SK-N-SH (cell line): ENCODE measurements around the gene CCDC174. TPM values are rescaled to one million over a fixed set of nuclear protein-coding genes. Genes with fewer than 3 reads are reported as not detected.

Experiments used
- CTCF ChIA-PET: fragments of 300-600, 350-600 bp; formaldehyde crosslinking; extraction: SDS; loops from one replicate; lab custom pipeline; 2021; lab: Yijun Ruan, JAX
- POLR2A ChIA-PET: fragments of 350-600 bp; sonication (Branson Sonifier 250); formaldehyde crosslinking; extraction: SDS; loops from one replicate; lab custom pipeline; 2020; ENCODE audit warnings: antibody characterized with exemption, inconsistent platforms; lab: Yijun Ruan, JAX
- DNase-seq: peaks from one replicate; pipeline ENCODE4 v3.0.0; 2012
- H2AFZ ChIP-seq: fragments of 200-600 bp; sonication (generic); 2 replicates; pipeline ENCODE4 v1.8.1; 2016; ENCODE audit warnings: antibody characterized with exemption, mild to moderate bottlenecking, low read depth
- H3F3A ChIP-seq: fragments of 200-600 bp; sonication (generic); replicated peaks from 2 replicates; pipeline ENCODE3; 2016; ENCODE audit warnings: antibody characterized with exemption, mild to moderate bottlenecking; ENCODE audit not compliant: insufficient read depth
- H3K27ac ChIP-seq, 2 experiments: fragments of 200-500 bp in 1 of 2; fragments of 200-600 bp in 1 of 2; sonication (Bioruptor generic) in 1 of 2; sonication (generic), shearing (Covaris generic) in 1 of 2; 2 replicates each; pipeline versions ENCODE4 v1.5.1 to v1.6.1; 2014 to 2016; ENCODE audit warnings: low read depth in 2 of 2, inconsistent platforms in 1 of 2, low read length in 1 of 2, mild to moderate bottlenecking in 1 of 2, mixed read lengths in 1 of 2
- H3K27me3 ChIP-seq: fragments of 200-600 bp; sonication (generic), shearing (Covaris generic); 2 replicates; pipeline ENCODE4 v1.6.1; 2016; ENCODE audit warnings: mixed run types; ENCODE audit not compliant: insufficient read depth
- H3K36me3 ChIP-seq, 2 experiments: fragments of 200-500 bp in 1 of 2; fragments of 200-600 bp in 1 of 2; sonication (Bioruptor generic) in 1 of 2; sonication (generic) in 1 of 2; replicated peaks in 1 of 2; 2 replicates each; pipeline versions ENCODE3 to v1.5.1; 2014 to 2016; ENCODE audit warnings: low read length in 1 of 2, mild to moderate bottlenecking in 1 of 2; ENCODE audit not compliant: insufficient read depth in 2 of 2, control insufficient read depth in 1 of 2
- H3K4me1 ChIP-seq, 2 experiments: fragments of 200-500 bp in 1 of 2; fragments of 200-600 bp in 1 of 2; sonication (Bioruptor generic) in 1 of 2; sonication (generic), shearing (Covaris generic) in 1 of 2; 2 replicates each; pipeline versions ENCODE4 v1.5.1 to v1.6.1; 2014 to 2016; ENCODE audit warnings: low read depth in 1 of 2, low read length in 1 of 2, mixed run types in 1 of 2; ENCODE audit not compliant: insufficient read depth in 2 of 2, control insufficient read depth in 1 of 2
- H3K4me2 ChIP-seq: fragments of 200-600 bp; sonication (generic), shearing (Covaris generic); 2 replicates; pipeline ENCODE4 v1.6.1; 2017; ENCODE audit warnings: mixed run types
- H3K4me3 ChIP-seq, 2 experiments: fragments of 200-500 bp in 1 of 2; fragments of 200-600 bp in 1 of 2; sonication (Bioruptor generic) in 1 of 2; sonication (generic), shearing (Covaris generic) in 1 of 2; 2 replicates each; pipeline versions ENCODE4 v1.5.1 to v1.8.1; 2014 to 2016; ENCODE audit warnings: low read depth in 2 of 2, inconsistent platforms in 1 of 2, low read length in 1 of 2, mild to moderate bottlenecking in 1 of 2, mixed read lengths in 1 of 2, moderate library complexity in 1 of 2
- H3K79me2 ChIP-seq: fragments of 200-600 bp; sonication (generic); 2 replicates; pipeline ENCODE4 v1.8.1; 2017; ENCODE audit warnings: mild to moderate bottlenecking; ENCODE audit not compliant: insufficient read depth
- H3K9ac ChIP-seq: fragments of 200-600 bp; sonication (generic); 2 replicates; pipeline ENCODE4 v1.6.1; 2017; ENCODE audit warnings: mixed run types
- H3K9me2 ChIP-seq: fragments of 200-600 bp; sonication (generic); 2 replicates; pipeline ENCODE4 v1.6.1; 2017; ENCODE audit warnings: mixed run types
- H3K9me3 ChIP-seq: fragments of 200-600 bp; sonication (generic); 2 replicates; pipeline ENCODE4 v1.6.1; 2017; ENCODE audit warnings: mixed run types, mild to moderate bottlenecking, moderate library complexity
- H4K20me1 ChIP-seq: fragments of 200-600 bp; sonication (generic); 2 replicates; pipeline ENCODE4 v1.6.1; 2017; ENCODE audit warnings: mild to moderate bottlenecking, mixed run types; ENCODE audit not compliant: insufficient read depth
- CTCF ChIP-seq: fragments of 200-600 bp; sonication (generic); IDR thresholded peaks from 2 replicates; pipeline ENCODE4 v1.6.1; 2017; ENCODE audit warnings: antibody characterized with exemption, mild to moderate bottlenecking, moderate library complexity
- EP300 ChIP-seq, 2 experiments: IDR thresholded peaks; 2 replicates each; pipeline versions ENCODE4 v1.4.0 to v1.6.1; 2012; ENCODE audit warnings: borderline replicate concordance in 1 of 2, low read depth in 1 of 2, low read length in 1 of 2
- EZH2phosphoT487 ChIP-seq: fragments of 200-600 bp; sonication (generic); IDR thresholded peaks from 2 replicates; pipeline ENCODE4 v1.6.1; 2017; ENCODE audit warnings: low read depth, mixed run types, mild to moderate bottlenecking, antibody characterized with exemption, moderate library complexity, borderline replicate concordance
- FOSL2 ChIP-seq: IDR thresholded peaks from 2 replicates; pipeline ENCODE4 v1.4.0; 2012; ENCODE audit warnings: low read depth, mild to moderate bottlenecking, moderate library complexity, borderline replicate concordance
- FOXM1 ChIP-seq: IDR thresholded peaks from 2 replicates; pipeline ENCODE4 v1.4.0; 2012; ENCODE audit warnings: low read depth, mild to moderate bottlenecking
- GATA2 ChIP-seq: sonication (generic); formaldehyde crosslinking; IDR thresholded peaks from 2 replicates; pipeline ENCODE4 v1.5.0; 2020; ENCODE audit warnings: mild to moderate bottlenecking, missing genetic modification reagents
- JUND ChIP-seq: IDR thresholded peaks from 2 replicates; pipeline ENCODE4 v1.4.0; 2012
- NRF1 ChIP-seq: IDR thresholded peaks from 2 replicates; pipeline ENCODE4 v1.6.1; 2012; ENCODE audit warnings: low read depth, mild to moderate bottlenecking, low read length
- PBX3 ChIP-seq: IDR thresholded peaks from 2 replicates; pipeline ENCODE4; 2012
- RAD21 ChIP-seq: IDR thresholded peaks from 2 replicates; pipeline ENCODE4 v1.6.1; 2012; ENCODE audit warnings: mild to moderate bottlenecking, low read length
- TAF1 ChIP-seq: IDR thresholded peaks from 2 replicates; pipeline ENCODE4 v1.6.1; 2012; ENCODE audit warnings: low read depth, mild to moderate bottlenecking, low read length, moderate library complexity, borderline replicate concordance
- USF1 ChIP-seq: IDR thresholded peaks from 2 replicates; pipeline ENCODE4 v1.4.0; 2012; ENCODE audit warnings: low read depth, borderline replicate concordance
- YY1 ChIP-seq: IDR thresholded peaks from 2 replicates; pipeline ENCODE4 v1.4.0; 2012; ENCODE audit warnings: low read depth, mild to moderate bottlenecking
- WGBS: methylation state at CpG from one replicate; pipeline ENCODE4 v1.1.6; 2017; ENCODE audit warnings: low lambda C conversion rate; 5-methylcytosine and 5-hydroxymethylcytosine counted together
- polyA plus RNA-seq, 3 experiments: library from polyadenylated mRNA; depleted of rRNA; stranded (reverse); fragments of >200 nt; gene quantifications; 2 replicates each; pipeline ENCODE4 v1.2.3, GENCODE V29; 2012
- TF ChIP-seq, protein P1 (sequence below): fragments of 150-350 bp; IDR thresholded peaks from 2 replicates; pipeline ENCODE4 v1.6.1; 2017; ENCODE audit warnings: antibody characterized with exemption, low read length, low read depth, borderline replicate concordance
- TF ChIP-seq, protein P2 (sequence below): IDR thresholded peaks from 2 replicates; pipeline ENCODE4 v1.4.0; 2012; ENCODE audit warnings: low read depth
- TF ChIP-seq, protein P3 (sequence below): IDR thresholded peaks from 2 replicates; pipeline ENCODE4 v1.4.0; 2012; ENCODE audit warnings: low read depth, borderline replicate concordance
- TF ChIP-seq, protein P4 (sequence below): fragments of 150-350 bp; IDR thresholded peaks from 2 replicates; pipeline ENCODE4 v1.6.1; 2016; ENCODE audit warnings: mild to moderate bottlenecking, low read depth, low read length

The CCDC174 gene
- polyA plus RNA-seq, 1 of the 3 experiments (the other 2 are of a cell fraction): 6.6 TPM

DNA sequence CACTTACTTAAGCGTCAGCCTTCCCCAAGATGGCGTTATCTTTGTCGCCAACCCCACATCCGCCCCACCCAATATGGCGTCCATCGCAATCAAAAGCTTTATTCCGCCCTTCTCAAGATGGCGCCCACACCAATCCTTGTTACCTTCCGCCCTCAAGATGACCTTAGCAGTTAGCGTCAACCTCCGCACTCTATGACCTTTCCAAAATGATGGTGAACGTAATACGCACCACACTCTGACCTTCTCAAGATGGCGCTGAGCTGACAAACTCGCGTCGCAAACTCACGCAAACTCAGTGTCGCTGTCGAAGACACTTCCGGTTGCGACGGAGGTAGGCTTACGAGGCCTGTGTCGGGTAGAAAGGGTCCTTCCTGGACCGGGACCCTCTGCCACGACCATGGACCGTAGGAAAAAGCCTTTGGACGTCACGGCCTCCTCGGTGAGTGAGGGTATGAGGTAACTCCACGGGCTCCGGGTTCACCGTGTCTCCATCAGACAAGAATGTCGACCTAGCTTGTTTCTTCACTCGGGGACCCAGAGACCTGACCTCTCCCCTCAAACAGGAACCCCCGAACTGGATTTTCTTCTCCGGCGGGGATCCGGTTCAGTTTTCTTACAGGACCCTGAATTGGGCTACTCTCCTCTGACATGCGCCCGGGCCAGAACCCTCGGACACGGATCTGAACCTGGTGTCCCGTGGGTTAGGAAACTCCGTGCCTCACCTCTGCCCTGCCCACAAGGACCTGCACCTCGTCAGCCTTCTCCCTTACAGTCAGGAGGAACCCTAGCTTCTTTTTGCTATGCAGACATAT lies at the start of gene CCDC174 (continued):
- TF ChIP-seq, protein P1, sequence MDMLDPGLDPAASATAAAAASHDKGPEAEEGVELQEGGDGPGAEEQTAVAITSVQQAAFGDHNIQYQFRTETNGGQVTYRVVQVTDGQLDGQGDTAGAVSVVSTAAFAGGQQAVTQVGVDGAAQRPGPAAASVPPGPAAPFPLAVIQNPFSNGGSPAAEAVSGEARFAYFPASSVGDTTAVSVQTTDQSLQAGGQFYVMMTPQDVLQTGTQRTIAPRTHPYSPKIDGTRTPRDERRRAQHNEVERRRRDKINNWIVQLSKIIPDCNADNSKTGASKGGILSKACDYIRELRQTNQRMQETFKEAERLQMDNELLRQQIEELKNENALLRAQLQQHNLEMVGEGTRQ: no peak
- peak; percentile 80 for TF ChIP-seq NRF1
- TF ChIP-seq, protein P2, sequence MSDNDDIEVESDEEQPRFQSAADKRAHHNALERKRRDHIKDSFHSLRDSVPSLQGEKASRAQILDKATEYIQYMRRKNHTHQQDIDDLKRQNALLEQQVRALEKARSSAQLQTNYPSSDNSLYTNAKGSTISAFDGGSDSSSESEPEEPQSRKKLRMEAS: 0 out of 2 replicates have a peak, but pooled peaks have one; percentile 20
- TF ChIP-seq, protein P3, sequence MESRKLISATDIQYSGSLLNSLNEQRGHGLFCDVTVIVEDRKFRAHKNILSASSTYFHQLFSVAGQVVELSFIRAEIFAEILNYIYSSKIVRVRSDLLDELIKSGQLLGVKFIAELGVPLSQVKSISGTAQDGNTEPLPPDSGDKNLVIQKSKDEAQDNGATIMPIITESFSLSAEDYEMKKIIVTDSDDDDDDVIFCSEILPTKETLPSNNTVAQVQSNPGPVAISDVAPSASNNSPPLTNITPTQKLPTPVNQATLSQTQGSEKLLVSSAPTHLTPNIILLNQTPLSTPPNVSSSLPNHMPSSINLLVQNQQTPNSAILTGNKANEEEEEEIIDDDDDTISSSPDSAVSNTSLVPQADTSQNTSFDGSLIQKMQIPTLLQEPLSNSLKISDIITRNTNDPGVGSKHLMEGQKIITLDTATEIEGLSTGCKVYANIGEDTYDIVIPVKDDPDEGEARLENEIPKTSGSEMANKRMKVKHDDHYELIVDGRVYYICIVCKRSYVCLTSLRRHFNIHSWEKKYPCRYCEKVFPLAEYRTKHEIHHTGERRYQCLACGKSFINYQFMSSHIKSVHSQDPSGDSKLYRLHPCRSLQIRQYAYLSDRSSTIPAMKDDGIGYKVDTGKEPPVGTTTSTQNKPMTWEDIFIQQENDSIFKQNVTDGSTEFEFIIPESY: peak; percentile 90
- peak; percentile 31; the same call in 1 of the 2 replicates for TF ChIP-seq FOSL2
- TF ChIP-seq JUND: no peak
- TF ChIP-seq FOXM1: no peak
- peak in 1 of 2 experiments; percentile 60; a peak in 1 of 4 replicates for TF ChIP-seq EP300 (IDR thresholded peaks at IDR 0.05; ENCODE audit: borderline replicate concordance in 1 of 2, low read depth in 1 of 2, low read length in 1 of 2)
- TF ChIP-seq EZH2phosphoT487: no peak

GRCh38 chr3:14602006-14602803 lies 49.4 kb upstream of the CCDC174 start:
- H3K9ac ChIP-seq: no peak overlapping the region
- CTCF ChIA-PET: interaction anchor here (0.8 to 1.8 kb wide), 7 partner anchors 14 to 91 kb away, joined by 3 to 5 read pairs (median 3); no protein-coding TSS in a partner anchor
- POLR2A ChIA-PET: no interaction called here
- TF ChIP-seq GATA2 (CRISPR knock-in tag) (no peak), RAD21 (0 out of 2 replicates have a peak, but pooled peaks have one; percentile 2), PBX3 (no peak), TAF1 (no peak), CTCF (no peak), USF1 (no peak), YY1 (no peak)
- TF ChIP-seq, protein P4, sequence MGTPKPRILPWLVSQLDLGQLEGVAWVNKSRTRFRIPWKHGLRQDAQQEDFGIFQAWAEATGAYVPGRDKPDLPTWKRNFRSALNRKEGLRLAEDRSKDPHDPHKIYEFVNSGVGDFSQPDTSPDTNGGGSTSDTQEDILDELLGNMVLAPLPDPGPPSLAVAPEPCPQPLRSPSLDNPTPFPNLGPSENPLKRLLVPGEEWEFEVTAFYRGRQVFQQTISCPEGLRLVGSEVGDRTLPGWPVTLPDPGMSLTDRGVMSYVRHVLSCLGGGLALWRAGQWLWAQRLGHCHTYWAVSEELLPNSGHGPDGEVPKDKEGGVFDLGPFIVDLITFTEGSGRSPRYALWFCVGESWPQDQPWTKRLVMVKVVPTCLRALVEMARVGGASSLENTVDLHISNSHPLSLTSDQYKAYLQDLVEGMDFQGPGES: no peak
- H2AFZ ChIP-seq: no peak overlapping the region
- 42% methylated on average over 13 of the region's 66 CpGs for WGBS
- H3K4me3 ChIP-seq: peak overlapping the region in 1 of 2 experiments; percentile 42; a peak in 2 of 4 replicates
- no peaks in the 10 kb centered on the region for H3K36me3 ChIP-seq
- no peak overlapping the region for H3K27ac ChIP-seq
- H3K9me3 ChIP-seq: no peaks in the 10 kb centered on the region
- H3K4me2 ChIP-seq: peak overlapping the region; percentile 50; the same call in 1 of the 2 replicates
- no peaks in the 10 kb centered on the region for H3F3A ChIP-seq
- no peaks in the 10 kb centered on the region for H3K9me2 ChIP-seq
- H4K20me1 ChIP-seq: no peaks in the 10 kb centered on the region
- peaks cover 23% of the 10 kb centered on the region for H3K27me3 ChIP-seq
- DNase-seq: peak; percentile 83
- no peaks in the 10 kb centered on the region for H3K79me2 ChIP-seq
- peaks cover 0 to 5% of the 10 kb centered on the region in 2 experiments; a peak in 1 of 4 replicates for H3K4me1 ChIP-seq
